T1000 (cell line): ENCODE measurements around the gene NXNL2.

Experiments used
- DNase-seq: peaks from one replicate; lab custom pipeline; 2025; ENCODE audit warnings: mixed read lengths; lab: John Stamatoyannopoulos, UW

The NXNL2 gene

DNA sequence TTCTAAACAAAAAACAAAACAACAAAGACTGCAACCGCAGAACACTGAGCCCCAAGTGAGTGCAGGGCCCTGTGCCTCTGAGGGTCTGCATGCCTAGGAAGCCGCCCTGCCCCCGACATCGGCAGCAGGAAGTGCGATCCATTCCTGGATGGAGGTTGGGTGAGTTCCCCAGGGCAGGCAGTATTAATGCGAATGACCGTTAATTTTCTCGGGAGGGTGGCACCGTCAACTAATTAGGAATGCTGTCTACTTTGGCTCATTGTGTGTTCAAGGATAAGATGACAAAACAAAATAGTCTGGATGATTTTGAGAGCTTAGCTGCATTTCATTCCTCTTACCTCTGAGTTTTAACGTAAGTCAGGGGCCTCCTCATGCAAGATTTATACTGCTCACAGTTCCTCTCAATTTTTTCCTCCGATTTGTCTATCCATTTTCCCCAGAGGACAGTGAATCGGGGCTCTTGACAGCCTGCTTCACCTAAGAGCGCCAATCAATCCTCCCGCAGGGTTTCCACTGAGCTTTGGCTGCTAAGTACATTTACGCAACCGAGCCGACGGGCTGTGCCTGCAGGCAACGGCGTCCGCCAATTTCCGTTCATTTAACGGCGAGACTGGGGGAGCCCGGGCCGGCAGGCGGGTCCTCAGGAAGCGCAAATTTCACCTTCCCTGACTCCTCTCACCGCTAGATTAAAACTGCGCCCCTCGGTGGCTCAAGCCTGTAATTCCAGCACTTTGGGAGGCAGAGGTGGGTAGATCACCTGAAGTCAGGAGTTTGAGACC lies 2.9 kb upstream of the NXNL2 start:
- no peak for DNase-seq

GRCh38 chr9:88533951-88534455 lies 975 bp upstream of the NXNL2 start:
- peak; percentile 78 for DNase-seq

- no peak for DNase-seq
Measured at GRCh38 chr9:88535226-88536022, 446 bp downstream of the NXNL2 start.

GRCh38 chr9:88536023-88536324 lies 996 bp downstream of the NXNL2 start:
- DNase-seq = no peak

- DNase-seq = no peak
Measured at GRCh38 chr9:88536951-88537760, 2.2 kb downstream of the NXNL2 start.

DNA sequence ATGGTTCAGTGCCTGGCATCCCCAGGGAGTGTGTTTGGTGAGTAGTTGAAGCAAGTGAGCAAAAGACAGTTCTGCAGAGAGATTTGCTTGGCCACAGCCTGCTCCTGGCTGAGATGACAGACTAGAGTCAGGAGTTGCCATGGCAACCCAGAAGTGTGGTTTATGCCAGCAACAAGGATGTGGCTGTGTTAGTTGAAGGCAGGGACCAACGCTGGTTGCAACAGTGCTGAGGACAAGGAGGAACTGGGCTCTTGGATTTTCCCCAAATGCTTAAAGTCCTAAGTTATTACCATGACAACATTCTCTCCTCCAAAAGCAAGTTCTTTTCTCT lies 2.7 kb downstream of the NXNL2 start:
- peak; percentile 77 for DNase-seq

- no peak for DNase-seq
Measured at GRCh38 chr9:88538311-88539085, 3.5 kb downstream of the NXNL2 start.

DNA sequence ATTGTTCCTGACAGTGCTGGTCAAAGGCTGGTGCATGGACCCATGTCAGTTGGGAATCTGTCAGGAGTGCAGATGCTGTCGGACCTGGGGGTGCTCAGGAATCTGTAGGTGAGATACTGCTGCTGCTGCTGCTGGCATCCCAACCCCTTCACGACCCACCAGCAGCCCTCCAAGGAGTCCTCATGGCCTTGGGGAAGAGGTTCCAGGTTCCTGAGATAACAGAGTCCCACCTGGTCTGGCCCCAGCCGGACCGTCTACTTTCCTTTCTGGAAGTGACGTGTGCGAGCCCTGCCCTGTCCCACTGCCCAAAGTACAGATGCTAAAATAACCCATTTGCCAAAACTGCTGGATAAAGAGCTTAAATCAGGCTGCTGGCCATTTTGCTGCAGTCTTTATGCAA lies 4.3 kb downstream of the NXNL2 start:
- DNase-seq = no peak

- no peak for DNase-seq
Measured at GRCh38 chr9:88540251-88540763, 5.3 kb downstream of the NXNL2 start.

- DNase-seq = no peak
Measured at GRCh38 chr9:88544245-88544644, 9.3 kb downstream of the NXNL2 start.

DNA sequence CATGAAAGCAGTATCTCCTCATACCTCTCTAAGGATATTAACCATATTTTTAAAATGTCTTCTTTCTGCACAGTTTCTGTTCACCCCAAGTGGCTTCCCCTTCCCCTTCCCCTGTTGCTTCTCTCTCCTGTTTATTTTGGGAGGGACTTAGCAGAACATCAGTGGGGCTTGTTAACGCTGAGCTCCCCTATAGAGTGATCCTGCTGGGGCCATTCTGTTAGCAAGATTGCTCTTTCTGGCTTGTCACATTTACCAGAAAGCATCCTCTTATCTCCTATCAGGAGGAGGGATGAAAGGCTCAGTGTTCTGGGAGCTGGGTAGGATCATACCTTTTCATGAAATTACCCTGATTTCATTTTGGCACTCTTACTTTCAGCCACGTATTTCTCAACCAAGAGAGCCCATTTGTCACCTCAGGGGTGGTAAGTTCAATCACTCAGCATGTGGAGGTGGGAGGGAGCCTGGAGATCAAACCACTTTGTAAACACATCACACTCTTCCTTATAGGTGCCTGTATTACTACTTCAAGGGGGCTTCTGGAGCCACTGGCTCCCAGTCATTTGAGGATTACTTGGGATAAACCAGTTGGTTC lies 16.7 kb downstream of the NXNL2 start:
- no peak for DNase-seq

- DNase-seq = no peak
Measured at GRCh38 chr9:88553350-88553749, 18.4 kb downstream of the NXNL2 start.

DNA sequence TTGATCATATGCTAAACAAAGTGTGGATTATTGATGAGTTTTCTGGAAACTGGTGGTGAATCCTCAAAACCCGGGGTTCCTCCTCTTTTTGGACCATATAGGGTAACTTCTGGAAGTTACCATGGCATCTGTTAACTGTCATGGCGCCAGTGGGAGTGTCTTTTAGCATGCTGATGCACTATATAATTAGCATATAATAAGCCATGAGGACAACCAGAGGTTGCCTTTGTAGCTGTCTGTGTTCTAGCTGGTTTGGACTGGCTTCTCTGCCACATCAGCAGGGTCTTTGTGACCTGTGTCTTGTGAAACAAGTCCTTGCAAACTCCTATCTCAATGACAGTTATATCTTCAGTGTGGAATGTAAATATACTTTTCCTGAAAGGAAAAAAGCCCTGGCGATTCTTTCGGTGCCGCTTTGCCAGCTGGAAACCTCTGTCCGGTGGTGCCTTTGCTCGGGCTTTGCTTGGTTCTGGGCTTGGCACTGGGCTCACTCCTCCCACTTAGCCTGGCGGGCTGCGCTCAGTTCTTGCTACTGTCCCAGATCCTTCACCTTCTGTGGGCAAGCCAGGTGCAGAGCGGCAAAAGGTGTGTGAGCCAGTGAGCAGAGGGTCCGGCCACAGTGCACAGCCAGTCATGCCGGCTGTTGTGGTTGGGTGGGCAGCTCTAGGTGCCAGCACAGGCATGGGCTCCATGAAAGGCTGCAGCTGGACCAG lies 20.4 kb downstream of the NXNL2 start:
- no peak for DNase-seq

DNA sequence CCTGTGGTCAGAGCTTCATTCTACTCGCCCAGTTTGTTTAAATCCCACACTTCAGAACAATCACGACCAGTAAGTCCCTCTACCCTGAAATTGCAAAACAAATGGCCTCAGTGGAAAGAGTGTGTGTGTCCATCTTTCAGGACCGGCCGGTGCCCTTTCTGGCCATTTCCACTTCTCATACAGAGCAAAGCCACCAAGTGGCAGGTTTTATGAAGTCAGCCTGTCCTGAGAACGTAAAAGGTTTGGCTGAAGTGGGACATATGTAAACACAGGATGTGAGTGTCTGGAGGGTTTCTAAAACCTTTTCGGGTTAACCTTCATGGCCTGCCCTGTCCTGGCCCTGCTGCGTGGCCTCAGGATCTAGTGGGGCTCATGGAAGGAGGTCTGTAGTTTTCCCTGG lies 24.7 kb downstream of the NXNL2 start:
- no peak for DNase-seq

DNA sequence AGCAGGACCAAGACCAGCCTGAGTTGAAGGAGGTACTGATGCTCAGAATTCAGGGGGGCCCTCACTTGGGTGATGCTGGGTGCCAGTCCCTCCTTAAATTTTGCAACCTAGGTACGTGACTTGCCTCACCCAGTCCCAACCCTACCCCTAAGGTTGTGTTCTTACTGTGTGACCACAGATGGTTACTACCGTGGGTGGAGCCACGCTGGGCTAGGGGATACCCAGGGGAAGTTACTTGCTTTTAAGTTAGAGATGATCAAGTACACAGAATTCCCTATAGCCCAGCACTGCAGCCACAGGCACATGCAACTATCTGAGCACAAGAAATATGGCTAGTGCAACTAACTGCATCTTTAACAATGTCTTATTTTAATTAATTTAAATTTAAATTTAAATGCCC lies 32.9 kb downstream of the NXNL2 start:
- no peak for DNase-seq

DNA sequence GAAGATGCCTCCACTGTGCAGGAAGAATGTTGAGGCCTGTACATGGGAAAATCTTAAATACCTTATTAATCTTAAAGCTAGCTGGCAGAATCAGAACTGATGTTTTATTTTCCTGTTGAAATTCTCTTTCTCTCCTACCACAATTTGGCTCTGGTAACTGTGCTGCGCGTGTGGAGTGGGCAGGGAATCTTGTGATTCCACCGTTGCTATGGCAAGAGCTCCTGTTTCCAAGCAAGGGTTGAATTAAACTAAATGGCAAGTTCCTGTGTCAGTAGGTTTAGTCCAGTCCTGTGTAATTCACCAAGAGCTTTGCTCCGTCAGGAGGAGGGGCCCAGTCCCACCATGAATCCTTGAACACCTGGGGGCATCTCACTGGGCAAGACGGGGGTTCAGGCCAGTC lies 36.4 kb downstream of the NXNL2 start:
- no peak for DNase-seq

- DNase-seq = no peak
Measured at GRCh38 chr9:88572684-88573083, 37.7 kb downstream of the NXNL2 start.

DNA sequence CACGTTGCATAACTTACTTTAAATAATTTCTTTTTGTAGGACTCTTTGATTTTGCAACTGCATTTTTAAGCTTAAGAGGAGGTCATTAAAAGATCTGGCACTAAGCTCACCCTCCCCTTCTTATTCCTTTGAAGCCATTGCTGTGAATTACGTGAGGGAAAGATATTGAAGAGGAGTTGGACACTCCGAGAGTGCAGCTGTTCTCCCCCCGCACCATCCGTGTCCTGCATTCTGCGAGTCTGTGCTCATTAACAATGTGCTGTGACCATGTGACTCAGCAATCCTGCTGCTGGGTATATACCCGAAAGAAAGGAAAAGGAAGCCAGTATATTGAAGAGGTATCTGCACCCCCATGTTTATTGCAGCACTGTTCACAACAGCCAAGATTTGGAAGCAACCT lies 40.0 kb downstream of the NXNL2 start:
- DNase-seq = no peak

DNA sequence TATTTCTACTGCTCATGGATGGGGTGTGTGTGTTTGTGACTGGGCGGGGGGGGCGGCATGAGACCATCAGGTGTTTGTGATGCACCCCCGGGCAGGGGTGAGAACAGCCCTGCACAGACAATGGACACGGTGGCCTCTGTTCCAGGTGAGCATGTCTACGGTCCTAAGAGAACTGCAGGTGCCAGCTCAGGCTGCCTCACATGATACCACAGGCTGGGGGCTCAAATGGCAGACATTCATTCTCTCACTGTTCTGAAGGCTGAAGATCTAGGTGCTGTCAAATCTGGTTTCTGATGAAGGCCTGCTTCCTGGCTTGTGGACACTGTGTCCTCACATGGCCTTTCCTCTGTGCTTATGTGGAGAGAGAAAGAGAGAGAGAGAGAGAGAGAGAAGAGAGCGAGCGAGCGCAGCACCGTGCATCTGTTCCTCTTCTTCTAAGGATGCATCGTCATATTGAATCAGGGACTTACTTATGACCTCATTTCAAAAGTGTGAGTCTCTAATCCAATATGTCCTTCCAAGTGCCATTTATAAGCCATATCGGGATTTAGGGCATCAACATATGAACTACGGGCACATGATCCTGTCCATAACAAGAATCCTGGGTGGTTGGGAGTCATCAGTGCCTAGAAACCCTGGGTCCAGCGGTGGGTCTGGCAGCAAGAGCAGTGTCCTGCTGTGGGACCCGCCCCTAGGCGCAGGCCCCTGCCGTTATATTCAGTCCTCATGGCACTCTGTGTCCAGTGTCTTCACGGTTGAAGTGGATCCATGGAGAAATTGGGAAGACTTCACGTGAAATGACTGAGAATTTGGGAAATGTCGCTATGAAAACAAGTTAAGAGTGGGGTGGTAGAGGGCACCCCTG lies 42.5 kb downstream of the NXNL2 start:
- no peak for DNase-seq
